Stimulated activated CD8-positive, alpha-beta memory T cell treated with anti-CD3 and anti-CD28 coated beads, Interleukin-4, amount 100 ng/mL, for 4 hours (primary cell): ENCODE measurements around the gene PRSS23.
"Not testable (repeated sequence)": the region's sequence is repeated elsewhere in the genome, so short reads cannot be mapped to it uniquely, and the experiment has no call there.

Experiments
- DNase-seq, 2 donors: peaks; one replicate each; pipeline ENCODE4 v3.0.0-alpha.2; 2020; ENCODE audit warnings: low read depth in 2 of 2, low spot score in 1 of 2

PRSS23 gene

DNA sequence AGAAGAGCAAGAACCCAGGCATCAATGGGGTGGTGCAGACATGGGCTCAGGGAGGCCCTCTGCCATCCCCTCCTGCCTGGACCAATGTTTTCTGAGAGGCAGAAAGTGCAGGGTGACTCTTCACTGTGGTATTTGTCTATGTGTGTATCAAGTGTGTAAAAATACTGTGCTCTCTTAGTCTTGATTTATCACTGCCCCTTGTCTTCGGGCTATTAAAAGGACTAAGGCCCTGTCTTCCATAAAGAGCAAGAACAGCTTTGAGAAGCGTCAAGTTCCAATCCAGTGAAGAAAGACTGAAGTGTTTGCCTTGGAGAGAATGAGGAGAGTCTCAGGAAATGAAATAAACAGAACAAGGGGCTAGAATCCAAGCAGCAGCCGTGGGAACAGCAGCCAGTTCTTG lies 14.4 kb downstream of the PRSS23 start:
- DNase-seq = no peak

DNA sequence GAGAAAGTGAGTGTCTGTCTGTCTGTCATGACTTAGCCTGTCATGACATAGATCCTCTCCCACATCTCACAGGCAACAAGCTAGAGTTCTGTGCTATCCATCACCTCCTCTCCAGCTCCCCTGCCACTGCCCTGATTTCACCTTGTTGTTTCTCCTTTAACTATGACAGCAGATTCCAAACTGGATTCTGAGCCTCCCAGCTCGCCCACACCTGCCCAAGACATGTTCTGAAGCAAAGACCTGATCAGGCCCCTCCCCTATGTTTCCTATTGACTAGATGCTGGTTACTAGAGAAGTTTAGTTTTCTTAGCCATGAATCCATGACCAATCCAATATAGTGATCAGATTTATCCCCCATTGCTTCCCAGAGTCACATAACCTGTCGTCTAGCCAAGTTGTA lies 15.4 kb downstream of the PRSS23 start:
- DNase-seq = no peak

DNA sequence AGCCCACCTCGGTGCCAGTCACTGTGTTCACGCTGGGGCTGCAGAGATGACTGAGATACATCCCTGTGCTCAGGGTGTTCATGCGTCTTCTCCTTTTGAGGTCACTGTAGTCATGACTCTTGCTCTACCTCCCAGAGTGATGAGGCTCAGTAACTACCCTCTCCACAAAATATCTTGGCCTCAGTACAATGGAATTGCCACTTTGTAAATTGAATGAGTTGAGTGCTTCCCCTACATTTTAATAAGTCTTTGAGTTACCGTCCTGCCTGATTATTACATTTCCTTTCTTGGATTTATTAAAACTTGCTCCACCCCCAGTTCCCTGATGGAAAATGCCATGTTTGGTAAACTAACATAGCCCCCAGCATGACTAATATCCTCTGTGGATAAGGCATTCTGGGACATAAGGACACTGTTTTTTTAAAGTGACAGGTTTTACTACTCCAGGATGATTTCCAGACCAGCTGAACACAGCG lies 15.9 kb downstream of the PRSS23 start:
- DNase-seq = no peak

DNA sequence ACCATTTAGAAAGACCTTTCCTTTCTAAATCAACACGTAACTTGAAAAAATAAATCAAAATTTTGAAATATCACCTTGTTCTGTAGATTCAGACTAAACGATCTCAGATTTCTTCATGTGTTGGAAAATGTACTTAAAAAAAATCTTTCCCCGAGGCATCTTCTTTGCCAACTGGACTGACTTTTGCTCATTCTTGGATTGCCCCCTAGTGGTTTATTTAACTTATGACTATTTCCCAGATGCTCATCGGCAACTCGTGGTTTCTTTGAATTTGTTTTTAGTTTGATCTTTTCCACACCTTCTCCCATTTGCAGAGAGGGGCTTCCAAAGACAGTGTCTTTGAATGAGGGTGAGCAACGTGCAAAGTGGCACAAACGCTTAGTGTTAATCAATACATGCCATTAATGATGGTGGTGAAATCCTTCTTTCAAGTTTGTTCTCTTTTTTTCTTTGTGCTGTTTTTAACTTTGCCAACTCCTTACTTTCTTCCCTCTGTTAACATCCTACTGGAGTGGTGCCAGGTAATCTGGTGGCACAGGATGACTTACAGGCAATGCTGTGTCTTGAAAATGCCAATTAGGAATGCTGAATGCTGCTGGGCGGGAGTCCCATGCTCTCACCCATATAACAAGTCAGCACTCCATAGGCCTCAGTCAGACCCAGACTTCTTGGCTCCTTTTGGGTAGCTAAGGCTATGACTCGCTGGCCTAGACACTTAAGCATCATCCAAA lies 18.3 kb downstream of the PRSS23 start:
- DNase-seq = no peak

DNA sequence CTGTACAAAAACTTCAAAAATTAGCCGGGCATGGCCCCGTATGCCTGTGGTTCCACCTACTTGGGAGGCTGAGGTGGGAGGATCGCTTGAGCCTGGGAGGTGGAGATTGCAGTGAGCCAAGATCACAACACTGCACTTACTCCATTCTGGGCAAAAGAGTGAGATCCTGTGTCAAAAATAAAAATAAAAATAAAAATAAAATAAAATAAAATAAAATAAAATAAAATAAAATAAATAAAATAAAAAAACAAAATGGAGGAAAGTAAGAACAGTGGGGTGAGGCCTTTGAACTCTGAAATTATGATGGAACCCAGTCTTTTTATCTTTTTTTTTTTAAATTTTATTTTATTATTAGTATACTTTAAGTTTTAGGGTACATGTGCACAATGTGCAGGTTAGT lies 23.8 kb downstream of the PRSS23 start:
- not testable (repeated sequence) for DNase-seq

DNA sequence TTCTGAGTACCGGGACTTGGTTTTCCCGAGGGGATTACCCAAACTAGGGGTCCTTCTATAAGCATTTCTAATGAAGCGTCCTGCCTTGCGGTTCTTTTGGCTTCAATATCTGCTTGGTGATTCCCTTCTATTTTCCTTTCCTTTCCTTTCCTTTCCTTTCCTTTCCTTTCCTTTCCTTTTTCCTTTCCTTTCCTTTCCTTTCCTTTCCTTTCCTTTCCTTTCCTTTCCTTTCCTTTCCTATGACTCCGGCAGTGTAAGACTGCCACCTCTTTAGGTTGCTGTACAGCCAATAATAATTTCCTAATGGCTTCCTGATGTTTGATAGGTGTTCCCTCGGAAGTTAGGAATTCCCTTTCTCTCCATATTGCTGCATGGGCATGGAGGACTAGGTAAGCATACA lies 34.0 kb downstream of the PRSS23 start:
- not testable (repeated sequence) for DNase-seq

DNA sequence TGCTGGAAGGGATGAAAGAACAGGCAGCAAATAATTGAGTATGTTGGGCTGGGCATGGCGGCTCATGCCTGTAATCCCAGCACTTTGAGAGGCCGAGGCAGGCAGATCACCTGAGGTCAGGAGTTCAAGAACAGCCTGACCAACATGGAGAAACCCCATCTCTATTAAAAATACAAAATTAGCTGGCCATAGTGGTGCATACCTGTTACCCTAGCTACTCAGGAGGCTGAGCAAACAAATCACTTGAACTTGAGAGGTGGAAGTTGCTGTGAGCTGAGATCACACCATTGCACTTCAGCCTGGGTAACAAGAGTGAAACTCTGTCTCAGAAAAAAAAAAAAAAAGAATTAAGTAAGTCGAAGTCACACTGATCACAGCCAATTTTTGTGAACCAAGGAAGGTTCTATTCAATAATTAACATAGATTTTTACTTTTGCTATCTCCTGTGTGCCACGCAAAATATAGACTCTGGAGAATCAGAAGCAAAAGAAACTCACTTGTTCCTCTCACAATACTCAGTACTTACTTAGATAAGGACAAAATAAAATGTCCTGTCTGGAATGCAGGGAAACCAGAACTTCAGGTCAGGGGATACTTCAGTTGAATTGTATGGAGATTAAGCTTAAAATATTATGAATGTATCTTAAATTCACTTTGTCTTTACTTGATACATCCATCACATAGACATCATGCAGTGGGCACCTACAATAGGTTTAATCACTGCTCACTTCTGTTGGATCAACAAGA lies 44.6 kb downstream of the PRSS23 start:
- not testable (repeated sequence) for DNase-seq

DNA sequence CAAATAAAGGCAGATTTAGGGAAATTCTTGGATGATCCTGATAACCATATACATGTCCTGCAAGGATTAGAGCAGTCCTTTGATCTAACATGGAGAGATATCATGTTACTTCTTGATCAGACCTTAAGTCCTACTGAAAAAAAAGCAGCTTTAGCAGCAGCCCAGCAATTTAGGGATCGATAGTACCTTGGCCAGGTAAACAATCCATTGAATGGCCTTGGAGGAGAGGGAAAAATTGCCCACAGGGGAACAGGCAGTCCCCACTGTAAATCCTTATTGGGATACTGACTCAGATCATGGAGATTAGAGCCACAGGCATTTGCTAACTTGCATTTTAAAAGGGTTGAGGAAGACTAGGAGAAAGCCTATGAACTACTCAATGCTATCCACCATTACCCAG lies 47.8 kb downstream of the PRSS23 start:
- DNase-seq = no peak

DNA sequence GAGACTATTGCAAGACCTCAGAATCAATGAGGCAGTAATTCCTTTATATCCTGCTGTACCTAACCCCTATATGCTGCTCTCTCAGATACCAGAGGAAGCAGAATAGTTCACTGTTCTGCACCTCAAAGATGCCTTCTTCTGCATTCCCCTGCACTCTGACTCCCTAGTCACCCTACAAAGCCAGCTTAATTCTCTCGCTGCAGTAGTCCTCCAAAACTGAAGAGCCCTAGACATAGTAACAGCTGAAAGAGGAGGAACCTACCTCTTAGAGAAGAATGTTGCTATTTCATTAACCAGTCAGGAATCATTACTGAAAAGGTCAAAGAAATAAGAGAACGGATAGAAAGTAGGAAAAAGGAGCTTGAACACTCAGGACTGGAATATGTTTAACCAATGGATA lies 49.3 kb downstream of the PRSS23 start:
- DNase-seq = no peak
